B cell (primary cell): ENCODE data around the gene CDH18. TPM values are rescaled to one million over a fixed set of nuclear protein-coding genes. Genes with fewer than 3 reads are reported as not detected.

ENCODE experiments used
- ATAC-seq: fragments of 200-7000 bp; cut with Tn5 transposase; one replicate; pipeline ENCODE4 v1.10.0; 2021; ENCODE audit warnings: low read depth, mild to moderate bottlenecking, moderate number of reproducible peaks, moderate library complexity
- CTCF ChIA-PET: fragments of 350-600 bp; sonication (Branson Sonifier 250); formaldehyde crosslinking; loops from one replicate; lab custom pipeline; 2021; ENCODE audit warnings: antibody characterized with exemption, inconsistent platforms; lab: Charles Lee
- POLR2A ChIA-PET: fragments of 350-600 bp; sonication (Branson Sonifier 250); formaldehyde crosslinking; loops from one replicate; lab custom pipeline; 2021; ENCODE audit warnings: antibody characterized with exemption; lab: Charles Lee
- DNase-seq: peaks from one replicate; pipeline ENCODE4 v3.0.0; 2013
- H2AFZ ChIP-seq: 2 replicates; pipeline ENCODE4 v1.6.1; 2012; ENCODE audit warnings: mild to moderate bottlenecking, low read depth, low read length; ENCODE audit not compliant: insufficient read depth, poor library complexity, severe bottlenecking
- H3K27ac ChIP-seq, 2 donors: 1 replicate in 1 of 2; 2 replicates in 1 of 2; pipeline ENCODE4 v1.5.1; 2012 to 2013; ENCODE audit warnings: low read length in 2 of 2, mild to moderate bottlenecking in 2 of 2, moderate library complexity in 1 of 2
- H3K27me3 ChIP-seq, 4 experiments: fragments of 200-600 bp in 1 of 4; sonication (generic) in 1 of 4; replicated peaks in 1 of 4; 1 replicate in 2 of 4; 2 replicates in 2 of 4; pipeline versions ENCODE4 v1.6.1 to v1.7.0; 2013 to 2016; ENCODE audit warnings: low read length in 3 of 4, mild to moderate bottlenecking in 2 of 4, mixed read lengths in 1 of 4, moderate library complexity in 1 of 4; ENCODE audit not compliant: insufficient read depth in 4 of 4, control insufficient read depth in 3 of 4; ENCODE audit errors: control extremely low read depth in 1 of 4
- H3K36me3 ChIP-seq, 2 experiments: replicated peaks in 1 of 2; 1 replicate in 1 of 2; 2 replicates in 1 of 2; pipeline versions ENCODE4 v1.6.1 to v1.7.1; 2013; ENCODE audit warnings: low read length in 1 of 2; ENCODE audit not compliant: insufficient read depth in 2 of 2, control insufficient read depth in 1 of 2; ENCODE audit errors: control extremely low read depth in 1 of 2, extremely low read depth in 1 of 2
- H3K4me1 ChIP-seq, 2 donors: fragments of 200-600 bp in 1 of 2; sonication (generic) in 1 of 2; 1 replicate in 1 of 2; 2 replicates in 1 of 2; pipeline versions ENCODE4 v1.5.1 to v1.6.1; 2013 to 2017; ENCODE audit warnings: low read length in 2 of 2; ENCODE audit not compliant: control insufficient read depth in 2 of 2, insufficient read depth in 2 of 2
- H3K4me2 ChIP-seq: replicated peaks from 2 replicates; pipeline ENCODE3; 2012; ENCODE audit warnings: mild to moderate bottlenecking, low read depth, low read length; ENCODE audit not compliant: poor library complexity, severe bottlenecking
- H3K4me3 ChIP-seq, 5 experiments: fragments of 200-600 bp in 1 of 5; sonication (generic) in 1 of 5; 1 replicate in 3 of 5; 2 replicates in 2 of 5; pipeline versions ENCODE4 v1.5.1 to v1.7.0; 2011 to 2016; ENCODE audit warnings: low read length in 4 of 5, mild to moderate bottlenecking in 4 of 5, low read depth in 2 of 5, control low read depth in 1 of 5, moderate library complexity in 1 of 5; ENCODE audit not compliant: insufficient read depth in 1 of 5; ENCODE audit errors: control extremely low read depth in 1 of 5, extremely low read depth in 1 of 5
- H3K79me2 ChIP-seq: fragments of 200-600 bp; sonication (generic); one replicate; pipeline ENCODE4 v1.6.0; 2016; ENCODE audit warnings: low read length; ENCODE audit not compliant: control insufficient read depth, insufficient read depth
- H3K9ac ChIP-seq: fragments of 200-600 bp; sonication (generic); 2 replicates; pipeline ENCODE4 v1.6.1; 2017; ENCODE audit warnings: mild to moderate bottlenecking, low read length, moderate library complexity
- H3K9me3 ChIP-seq, 3 donors: one replicate each; pipeline versions ENCODE4 v1.6.1 to v1.7.1; 2013; ENCODE audit warnings: low read length in 2 of 3; ENCODE audit not compliant: control insufficient read depth in 2 of 3, insufficient read depth in 1 of 3; ENCODE audit errors: control extremely low read depth in 1 of 3
- H4K20me1 ChIP-seq: 2 replicates; pipeline ENCODE4 v1.6.0; 2012; ENCODE audit warnings: mild to moderate bottlenecking, low read length; ENCODE audit not compliant: insufficient read depth, control insufficient read depth, poor library complexity, severe bottlenecking
- H3K27ac Mint-ChIP-seq: one replicate; pipeline ENCODE4 v1.8.0; 2021; ENCODE audit warnings: mixed read lengths
- H3K27me3 Mint-ChIP-seq: one replicate; pipeline ENCODE4 v1.8.0; 2021; ENCODE audit warnings: mixed read lengths
- H3K4me1 Mint-ChIP-seq: one replicate; pipeline ENCODE4 v1.8.0; 2021; ENCODE audit warnings: mixed read lengths
- H3K4me3 Mint-ChIP-seq: one replicate; pipeline ENCODE4 v1.8.0; 2021; ENCODE audit warnings: mixed read lengths
- H3K9me3 Mint-ChIP-seq: one replicate; pipeline ENCODE4 v1.8.0; 2022; ENCODE audit warnings: mixed read lengths; ENCODE audit not compliant: insufficient read depth
- EZH2 ChIP-seq: IDR thresholded peaks from 2 replicates; pipeline ENCODE4 v1.6.1; 2012; ENCODE audit warnings: borderline replicate concordance, low read depth, mild to moderate bottlenecking, moderate library complexity, low read length; ENCODE audit not compliant: insufficient read depth, poor library complexity, severe bottlenecking
- WGBS: methylation state at CpG from one replicate; pipeline ENCODE4 v1.1.5; 2013; ENCODE audit warnings: missing lambda C conversion rate; ENCODE audit not compliant: insufficient coverage; 5-methylcytosine and 5-hydroxymethylcytosine counted together
- intact Hi-C: fragments of 100-400 bp; cut with micrococcal nuclease; formaldehyde crosslinking; loops from one replicate; pipeline ENCODE4 v1.10.0; 2022
- polyA plus RNA-seq: library from polyadenylated mRNA; depleted of rRNA; stranded (reverse); fragments of >200 nt; gene quantifications from 2 replicates; pipeline ENCODE4 v1.2.3, GENCODE V29; 2012
- total RNA-seq, 2 donors: library from RNA; stranded (reverse); fragments of 120-200 nt in 1 of 2; gene quantifications; 1 replicate in 1 of 2; 2 replicates in 1 of 2; pipeline versions ENCODE4 v1.2.3 to v1.2.4, GENCODE V29; 2013 to 2022
- TF ChIP-seq, protein P1 (sequence below): fragments of 200-600 bp; IDR thresholded peaks from one replicate; pipeline ENCODE4 v1.8.0; 2022; ENCODE audit warnings: antibody characterized with exemption, mild to moderate bottlenecking

The CDH18 gene
- total and polyA plus RNA-seq, 2 donors (not counting 1 experiment from before 2014, with no cell fraction given) = not detected

GRCh38 chr5:19918780-19919179 is 69.2 kb downstream of the CDH18 start:
- Histone ChIP-seq H3K79me2 (no peaks in the 10 kb centered on the region), H3K27me3 (no peaks in the 10 kb centered on the region), H3K4me2 (no peak overlapping the region), H3K9ac (no peak overlapping the region), H3K27ac (no peak overlapping the region), H3K4me1 (no peaks in the 10 kb centered on the region), H4K20me1 (no peaks in the 10 kb centered on the region), H2AFZ (no peak overlapping the region), H3K36me3 (no peaks in the 10 kb centered on the region), H3K4me3 (no peak overlapping the region), H3K9me3 (no peaks in the 10 kb centered on the region)
- Mint-ChIP-seq H3K27me3 (no peaks in the 10 kb centered on the region), H3K4me3 (no peak overlapping the region), H3K9me3 (peaks cover 2% of the 10 kb centered on the region), H3K4me1 (no peaks in the 10 kb centered on the region), H3K27ac (no peak overlapping the region)
- 92% methylated on average over 2 of the region's 3 CpGs for WGBS
- DNase-seq = no peak
- intact Hi-C loops = no loop called here
- POLR2A ChIA-PET = no interaction called here
- no peak for TF ChIP-seq EZH2
- TF ChIP-seq, protein P1, sequence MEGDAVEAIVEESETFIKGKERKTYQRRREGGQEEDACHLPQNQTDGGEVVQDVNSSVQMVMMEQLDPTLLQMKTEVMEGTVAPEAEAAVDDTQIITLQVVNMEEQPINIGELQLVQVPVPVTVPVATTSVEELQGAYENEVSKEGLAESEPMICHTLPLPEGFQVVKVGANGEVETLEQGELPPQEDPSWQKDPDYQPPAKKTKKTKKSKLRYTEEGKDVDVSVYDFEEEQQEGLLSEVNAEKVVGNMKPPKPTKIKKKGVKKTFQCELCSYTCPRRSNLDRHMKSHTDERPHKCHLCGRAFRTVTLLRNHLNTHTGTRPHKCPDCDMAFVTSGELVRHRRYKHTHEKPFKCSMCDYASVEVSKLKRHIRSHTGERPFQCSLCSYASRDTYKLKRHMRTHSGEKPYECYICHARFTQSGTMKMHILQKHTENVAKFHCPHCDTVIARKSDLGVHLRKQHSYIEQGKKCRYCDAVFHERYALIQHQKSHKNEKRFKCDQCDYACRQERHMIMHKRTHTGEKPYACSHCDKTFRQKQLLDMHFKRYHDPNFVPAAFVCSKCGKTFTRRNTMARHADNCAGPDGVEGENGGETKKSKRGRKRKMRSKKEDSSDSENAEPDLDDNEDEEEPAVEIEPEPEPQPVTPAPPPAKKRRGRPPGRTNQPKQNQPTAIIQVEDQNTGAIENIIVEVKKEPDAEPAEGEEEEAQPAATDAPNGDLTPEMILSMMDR = no peak
- ATAC-seq = no peak
- CTCF ChIA-PET = no interaction called here

GRCh38 chr5:19917588-19918122 is 70.3 kb downstream of the CDH18 start:
- Mint-ChIP-seq H3K27ac (no peak overlapping the region), H3K9me3 (no peaks in the 10 kb centered on the region), H3K27me3 (no peaks in the 10 kb centered on the region), H3K4me1 (no peaks in the 10 kb centered on the region), H3K4me3 (no peak overlapping the region)
- Histone ChIP-seq H3K9me3 (no peaks in the 10 kb centered on the region), H4K20me1 (no peaks in the 10 kb centered on the region), H3K4me3 (no peak overlapping the region), H3K27ac (no peak overlapping the region), H3K4me2 (no peak overlapping the region), H3K27me3 (no peaks in the 10 kb centered on the region), H3K9ac (no peak overlapping the region), H3K79me2 (no peaks in the 10 kb centered on the region), H3K36me3 (no peaks in the 10 kb centered on the region), H2AFZ (no peak overlapping the region), H3K4me1 (no peaks in the 10 kb centered on the region)
- ATAC-seq (no peak), DNase-seq (no peak)
- intact Hi-C loops = no loop called here
- no CpG with 5 or more reads among the region's 5 CpGs for WGBS
- ChIA-PET CTCF (no interaction called here), POLR2A (no interaction called here)
- TF ChIP-seq, protein P1 = no peak
- no peak for TF ChIP-seq EZH2
